WERI-Rb-1 (cell line): ENCODE results near the gene TUBGCP2.

Experiments
- DNase-seq: peaks from one replicate; pipeline ENCODE4 v3.0.0-alpha.2; 2020
- H3K27ac ChIP-seq: fragments of 250-450 bp; sonication (Bioruptor Pico); 2 replicates; pipeline ENCODE4 v1.5.1; 2020; ENCODE audit warnings: mild to moderate bottlenecking, moderate library complexity
- H3K27me3 ChIP-seq: fragments of 250-450 bp; sonication (Bioruptor Pico); 2 replicates; pipeline ENCODE4 v1.5.1; 2021; ENCODE audit warnings: mild to moderate bottlenecking, low read depth, moderate library complexity; ENCODE audit not compliant: insufficient read depth, severe bottlenecking
- H3K36me3 ChIP-seq: fragments of 250-450 bp; sonication (Bioruptor Pico); 2 replicates; pipeline ENCODE4 v1.5.1; 2020; ENCODE audit warnings: mild to moderate bottlenecking, moderate library complexity
- H3K4me3 ChIP-seq: 2 replicates; pipeline ENCODE4 v1.5.1; 2011; ENCODE audit warnings: low read depth, mild to moderate bottlenecking, control low read depth, low read length
- H3K9me3 ChIP-seq: fragments of 250-450 bp; sonication (Bioruptor Pico); 2 replicates; pipeline ENCODE4 v1.5.1; 2021; ENCODE audit warnings: mild to moderate bottlenecking, moderate library complexity; ENCODE audit not compliant: severe bottlenecking
- CTCF ChIP-seq: IDR thresholded peaks from 2 replicates; pipeline ENCODE4 v1.5.1; 2011; ENCODE audit warnings: low read depth, mild to moderate bottlenecking, control low read depth, inconsistent platforms, low read length

The TUBGCP2 gene

GRCh38 chr10:133344236-133344635, 35.6 kb upstream of the TUBGCP2 start:
- Histone ChIP-seq H3K27ac (no peak overlapping the region), H3K27me3 (no peaks in the 10 kb centered on the region), H3K9me3 (no peaks in the 10 kb centered on the region), H3K36me3 (no peaks in the 10 kb centered on the region), H3K4me3 (no peak overlapping the region)
- no peak for DNase-seq
- no peak for TF ChIP-seq CTCF

GRCh38 chr10:133343558-133343957, 34.9 kb upstream of the TUBGCP2 start:
- no peak for TF ChIP-seq CTCF
- no peaks in the 10 kb centered on the region for H3K36me3 ChIP-seq
- no peaks in the 10 kb centered on the region for H3K9me3 ChIP-seq
- H3K27ac ChIP-seq: no peak overlapping the region
- H3K4me3 ChIP-seq: no peak overlapping the region
- H3K27me3 ChIP-seq: no peaks in the 10 kb centered on the region
- no peak for DNase-seq

GRCh38 chr10:133342942-133343341, 34.3 kb upstream of the TUBGCP2 start:
- Histone ChIP-seq H3K27me3 (no peaks in the 10 kb centered on the region), H3K36me3 (no peaks in the 10 kb centered on the region), H3K9me3 (no peaks in the 10 kb centered on the region), H3K4me3 (no peak overlapping the region), H3K27ac (no peak overlapping the region)
- DNase-seq: no peak
- TF ChIP-seq CTCF: no peak

GRCh38 chr10:133341983-133342382, 33.3 kb upstream of the TUBGCP2 start:
- TF ChIP-seq CTCF: no peak
- Histone ChIP-seq H3K9me3 (peaks cover 3% of the 10 kb centered on the region), H3K4me3 (no peak overlapping the region), H3K36me3 (no peaks in the 10 kb centered on the region), H3K27ac (no peak overlapping the region), H3K27me3 (peaks cover 7% of the 10 kb centered on the region)
- no peak for DNase-seq

- Histone ChIP-seq H3K4me3 (no peak overlapping the region), H3K27ac (no peak overlapping the region), H3K27me3 (peaks cover 29% of the 10 kb centered on the region), H3K9me3 (peaks cover 3% of the 10 kb centered on the region), H3K36me3 (no peaks in the 10 kb centered on the region)
- no peak for TF ChIP-seq CTCF
- DNase-seq: no peak
Observed at GRCh38 chr10:133339708-133340380, 31.2 kb upstream of the TUBGCP2 start.
